Measurements from ENCODE around the gene KIAA0513. TPM values are rescaled to one million over a fixed set of nuclear protein-coding genes. Genes with fewer than 3 reads are reported as not detected.

Gene KIAA0513
- total and polyA plus RNA-seq, 10 of the 15 experiments (the other 5 are each of a cell fraction or from before 2014, with no cell fraction given), result 0.14 to 5.8 (median 2.0) TPM

- Histone ChIP-seq H3K4me3 (no peak overlapping the region), H3K36me3 (ENCODE audit: control insufficient read depth in 2 of 2, insufficient read depth in 2 of 2, low read length in 1 of 2) (no peaks in the 10 kb centered on the region; a peak in 1 of 4 replicates), H3K9ac (ENCODE audit: control insufficient read depth, insufficient read depth, low read length) (no peak overlapping the region), H3K9me3 (replicated peaks; ENCODE audit: control insufficient read depth, insufficient read depth, low read length) (no peaks in the 10 kb centered on the region), H4K20me1 (ENCODE audit: control insufficient read depth, insufficient read depth) (no peaks in the 10 kb centered on the region), H3K4me2 (ENCODE audit: control insufficient read depth, insufficient read depth) (no peak overlapping the region), H2AFZ (ENCODE audit: control insufficient read depth, low read depth, low read length) (no peak overlapping the region), H3K27ac (ENCODE audit: control insufficient read depth, insufficient read depth) (no peak overlapping the region), H3K4me1 (ENCODE audit: control insufficient read depth, insufficient read depth, low read length) (no peaks in the 10 kb centered on the region), H3K27me3 (replicated peaks in 1 of 2; ENCODE audit: control insufficient read depth in 2 of 2, insufficient read depth in 2 of 2, low read length in 1 of 2) (no peaks in the 10 kb centered on the region), H3K79me2 (ENCODE audit: control insufficient read depth, insufficient read depth, low read length) (no peaks in the 10 kb centered on the region)
- ATAC-seq, result no peak
- in situ Hi-C loops (cut with MboI), result no loop called here
- 50% methylated on average over 5 of the region's 5 CpGs for WGBS (ENCODE audit: insufficient coverage, insufficient replicate concordance, low lambda C conversion rate, missing lambda C conversion rate)
- POLR2A ChIA-PET, result interaction anchor here (0.6 kb wide), 1 partner anchor 92 kb away, joined by 7 read pairs; no protein-coding TSS in a partner anchor
- no peak for DNase-seq (ENCODE audit: low read depth, low spot score)
- no peak for FAIRE-seq
- SMC1A ChIA-PET (ENCODE audit: uncharacterized antibody, unreplicated experiment), result no interaction called here
- RAD21 ChIA-PET (ENCODE audit: unreplicated experiment), result no interaction called here
- intact Hi-C loops (cut with micrococcal nuclease; ENCODE audit: unreplicated experiment), result no loop called here
- no TSS peak for BruUV-seq (replicated peaks)
- no peak for TF ChIP-seq KLF5 (IDR thresholded peaks at IDR 0.05; ENCODE audit: partially characterized antibody)
- TF ChIP-seq CBX3 (IDR thresholded peaks at IDR 0.05; ENCODE audit: borderline replicate concordance, low read depth), result no peak
- no peak for TF ChIP-seq SUPT20H (IDR thresholded peaks at IDR 0.05; ENCODE audit: borderline replicate concordance, control insufficient read depth, low read depth, low read length)
- TF ChIP-seq CUX1 (IDR thresholded peaks at IDR 0.05; ENCODE audit: insufficient replicate concordance, low read depth, low read length), result no peak
- no peak for TF ChIP-seq EGR1 (IDR thresholded peaks at IDR 0.05; ENCODE audit: borderline replicate concordance in 1 of 2, low read depth in 2 of 2, low read length in 2 of 2)
- TF ChIP-seq ZNF217 (IDR thresholded peaks at IDR 0.05), result no peak
- no peak for TF ChIP-seq IRF3 (IDR thresholded peaks at IDR 0.05)
- TF ChIP-seq, protein P1, sequence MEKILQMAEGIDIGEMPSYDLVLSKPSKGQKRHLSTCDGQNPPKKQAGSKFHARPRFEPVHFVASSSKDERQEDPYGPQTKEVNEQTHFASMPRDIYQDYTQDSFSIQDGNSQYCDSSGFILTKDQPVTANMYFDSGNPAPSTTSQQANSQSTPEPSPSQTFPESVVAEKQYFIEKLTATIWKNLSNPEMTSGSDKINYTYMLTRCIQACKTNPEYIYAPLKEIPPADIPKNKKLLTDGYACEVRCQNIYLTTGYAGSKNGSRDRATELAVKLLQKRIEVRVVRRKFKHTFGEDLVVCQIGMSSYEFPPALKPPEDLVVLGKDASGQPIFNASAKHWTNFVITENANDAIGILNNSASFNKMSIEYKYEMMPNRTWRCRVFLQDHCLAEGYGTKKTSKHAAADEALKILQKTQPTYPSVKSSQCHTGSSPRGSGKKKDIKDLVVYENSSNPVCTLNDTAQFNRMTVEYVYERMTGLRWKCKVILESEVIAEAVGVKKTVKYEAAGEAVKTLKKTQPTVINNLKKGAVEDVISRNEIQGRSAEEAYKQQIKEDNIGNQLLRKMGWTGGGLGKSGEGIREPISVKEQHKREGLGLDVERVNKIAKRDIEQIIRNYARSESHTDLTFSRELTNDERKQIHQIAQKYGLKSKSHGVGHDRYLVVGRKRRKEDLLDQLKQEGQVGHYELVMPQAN (conservative IDR thresholded peaks at IDR 0.05), result no peak
- TF ChIP-seq MYB (IDR thresholded peaks at IDR 0.05; ENCODE audit: borderline replicate concordance, low read depth, low read length), result no peak
- CTCF ChIA-PET, result no interaction called here
These were observed 10.1 kb downstream of the KIAA0513 start for GRCh38 chr16:85037721-85038120.

Measured in GM12878 (cell line).